Activated effector memory CD4-positive, alpha-beta T cell treated with Interleukin-2 at 50 U/mL for 16 hours (primary cell): ENCODE data around the gene JSRP1.

Experiments used
- DNase-seq: peaks from one replicate; pipeline ENCODE4 v3.0.0-alpha.2; 2020

JSRP1 gene

DNA sequence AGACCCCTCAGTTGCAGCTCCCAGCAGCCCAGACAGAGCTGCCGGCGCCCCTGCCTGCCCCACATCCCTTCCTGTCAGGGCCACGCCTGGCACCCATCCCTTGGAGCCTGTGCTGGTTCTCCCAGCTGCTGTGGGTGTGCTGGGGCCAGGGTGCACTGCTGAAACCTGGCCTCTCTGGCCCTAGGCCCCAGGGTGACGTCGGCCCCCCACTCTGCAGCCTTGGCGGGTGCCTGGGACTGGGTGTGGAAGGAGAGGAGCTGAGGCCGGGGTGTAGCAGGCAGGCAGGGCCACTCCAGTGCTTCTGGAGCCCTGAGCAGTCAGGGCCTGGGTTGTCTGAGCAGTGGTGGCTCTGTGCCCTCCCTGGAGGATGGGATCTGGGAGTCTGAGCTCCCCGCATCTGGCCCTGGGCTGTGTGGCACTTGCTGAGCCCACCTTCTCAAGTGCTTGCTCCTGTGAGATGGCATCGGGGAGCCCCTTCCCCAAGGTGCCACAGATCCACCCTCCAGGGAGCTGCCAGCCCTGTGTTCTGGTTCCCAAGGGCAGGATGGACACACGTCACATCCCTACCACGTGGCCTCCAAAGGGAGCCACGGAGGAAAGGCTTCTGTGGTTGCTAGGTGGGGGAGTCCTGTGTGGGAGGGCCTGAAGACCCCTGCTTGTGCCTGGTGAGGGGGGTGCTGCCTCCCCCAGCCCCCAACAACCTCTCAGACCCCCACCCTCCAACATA lies 25.2 kb downstream of the JSRP1 start:
- no peak for DNase-seq

DNA sequence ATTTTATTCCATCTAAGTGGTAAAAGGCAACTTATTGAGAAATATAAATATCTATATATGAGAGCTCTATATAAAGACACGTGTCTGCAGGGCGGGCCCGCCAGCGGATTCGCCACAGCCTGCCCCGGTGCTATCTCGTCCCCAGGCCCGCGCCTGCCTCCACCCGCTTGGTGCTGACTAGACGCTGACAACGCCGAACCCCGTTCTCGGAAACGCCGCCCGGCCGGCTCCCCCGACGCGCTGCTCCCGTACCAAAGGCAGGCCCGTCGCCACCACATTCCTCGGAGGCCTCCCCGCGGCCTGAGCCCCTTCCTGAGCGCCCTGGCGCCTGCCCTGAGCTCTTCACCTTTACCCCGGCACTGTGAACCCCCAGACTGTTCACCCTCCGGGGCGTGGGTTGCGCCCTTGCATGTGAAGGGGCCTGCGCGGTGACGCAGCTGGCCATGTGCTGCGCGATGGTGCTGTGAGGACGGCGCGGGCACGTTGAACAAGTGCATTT lies 26.1 kb downstream of the JSRP1 start:
- no peak for DNase-seq

DNA sequence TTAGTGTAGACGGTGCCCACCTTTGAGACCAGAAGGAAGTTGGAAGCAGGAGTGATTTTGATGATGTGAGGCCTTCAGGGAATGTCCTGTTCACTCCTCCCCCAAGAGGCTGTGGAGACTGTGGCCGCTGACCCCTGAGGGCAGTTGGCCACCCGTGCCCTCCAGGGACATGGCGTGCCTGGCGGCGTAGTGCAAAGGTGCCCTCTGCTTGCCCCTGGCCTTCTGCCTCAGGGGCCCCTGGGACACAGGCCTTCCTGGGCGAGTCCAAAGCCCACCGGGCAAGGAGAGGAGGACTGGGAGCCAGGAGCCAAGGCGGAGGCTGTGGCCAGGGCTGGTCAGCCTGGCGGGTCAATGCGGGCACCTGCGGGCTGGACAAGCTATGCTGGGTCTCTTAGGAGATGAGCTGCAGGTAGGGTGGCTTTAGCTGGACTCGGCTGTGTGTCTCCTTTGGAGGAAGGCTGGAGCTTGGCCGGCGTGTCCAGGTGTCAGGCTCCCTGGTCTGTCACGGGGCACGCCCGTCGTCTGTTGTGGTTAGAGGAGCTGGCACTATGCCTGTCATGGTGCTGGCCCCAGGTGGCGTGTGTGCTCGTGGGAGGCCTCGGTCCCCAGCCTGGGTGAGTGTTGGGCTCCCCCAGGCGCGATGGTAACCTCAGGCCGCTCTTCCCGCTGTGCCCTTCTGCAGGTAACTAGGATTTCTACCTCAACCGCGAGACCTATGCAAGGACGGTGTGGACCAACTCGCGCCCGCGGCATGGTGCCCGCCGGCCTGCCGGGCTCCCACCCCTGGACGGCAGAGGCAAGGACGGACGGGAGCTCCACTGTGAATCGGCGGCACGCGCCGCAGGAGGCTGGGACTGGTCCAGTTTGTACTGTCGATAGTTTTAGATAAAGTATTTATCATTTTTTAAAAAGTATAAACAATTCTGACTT lies 26.8 kb downstream of the JSRP1 start:
- no peak for DNase-seq

- DNase-seq = no peak
Measured at GRCh38 chr19:2228157-2229030, 27.8 kb downstream of the JSRP1 start.

DNA sequence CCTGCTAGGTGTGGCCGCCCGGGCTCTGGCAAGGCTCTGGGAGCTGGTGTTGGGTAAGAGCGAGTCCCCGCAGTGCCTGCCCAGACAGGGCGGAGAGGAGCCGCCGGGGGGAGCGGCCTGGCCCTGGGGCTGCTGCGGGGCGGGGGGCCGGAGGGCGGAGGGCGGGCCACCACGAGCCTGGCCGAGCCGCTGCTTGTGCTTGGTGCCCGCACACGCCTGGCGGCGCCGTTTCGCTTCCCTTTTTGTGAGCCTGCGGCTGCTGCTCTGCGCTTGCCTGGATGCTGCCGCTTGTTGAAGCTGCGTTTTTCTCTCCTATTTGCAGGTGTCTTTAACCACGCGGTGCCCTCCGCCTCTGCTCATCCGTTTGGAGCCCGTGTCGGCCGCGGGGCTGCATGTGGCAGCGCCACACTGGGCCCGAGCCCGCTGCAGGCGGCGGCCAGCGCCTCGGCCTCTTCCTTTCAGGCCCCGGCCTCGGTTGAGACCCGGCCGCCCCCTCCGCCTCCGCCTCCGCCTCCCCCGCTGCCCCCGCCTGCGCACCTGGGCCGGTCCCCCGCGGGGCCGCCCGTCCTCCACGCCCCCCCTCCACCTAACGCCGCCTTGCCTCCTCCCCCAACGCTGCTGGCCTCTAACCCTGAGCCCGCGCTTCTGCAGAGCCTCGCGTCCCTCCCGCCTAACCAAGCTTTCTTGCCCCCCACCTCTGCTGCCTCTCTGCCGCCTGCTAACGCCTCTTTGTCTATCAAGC lies 28.6 kb downstream of the JSRP1 start:
- DNase-seq = no peak

DNA sequence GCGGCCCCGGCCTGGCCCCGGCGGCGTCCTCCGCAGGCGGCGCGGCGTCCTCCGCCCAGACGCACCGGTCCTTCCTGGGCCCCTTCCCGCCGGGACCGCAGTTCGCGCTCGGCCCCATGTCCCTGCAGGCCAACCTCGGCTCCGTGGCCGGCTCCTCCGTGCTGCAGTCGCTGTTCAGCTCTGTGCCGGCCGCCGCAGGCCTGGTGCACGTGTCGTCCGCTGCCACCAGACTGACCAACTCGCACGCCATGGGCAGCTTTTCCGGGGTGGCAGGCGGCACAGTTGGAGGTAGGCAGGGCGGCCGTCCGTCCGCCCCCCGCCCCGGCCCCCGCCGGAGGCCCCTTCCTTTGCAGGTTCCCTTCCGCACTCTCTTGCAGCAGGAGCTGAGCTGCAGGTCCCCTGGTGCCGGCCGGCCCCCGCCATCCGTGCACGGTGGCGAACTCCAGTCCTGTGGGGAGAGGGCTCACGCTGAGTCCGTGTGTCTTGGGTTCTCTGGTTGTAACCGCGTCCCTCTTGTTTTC lies 29.3 kb downstream of the JSRP1 start:
- DNase-seq = no peak

- DNase-seq = no peak
Measured at GRCh38 chr19:2226051-2226839, 30.0 kb downstream of the JSRP1 start.

- no peak for DNase-seq
Measured at GRCh38 chr19:2225415-2226050, 30.7 kb downstream of the JSRP1 start.

- no peak for DNase-seq
Measured at GRCh38 chr19:2224754-2225349, 31.4 kb downstream of the JSRP1 start.

DNA sequence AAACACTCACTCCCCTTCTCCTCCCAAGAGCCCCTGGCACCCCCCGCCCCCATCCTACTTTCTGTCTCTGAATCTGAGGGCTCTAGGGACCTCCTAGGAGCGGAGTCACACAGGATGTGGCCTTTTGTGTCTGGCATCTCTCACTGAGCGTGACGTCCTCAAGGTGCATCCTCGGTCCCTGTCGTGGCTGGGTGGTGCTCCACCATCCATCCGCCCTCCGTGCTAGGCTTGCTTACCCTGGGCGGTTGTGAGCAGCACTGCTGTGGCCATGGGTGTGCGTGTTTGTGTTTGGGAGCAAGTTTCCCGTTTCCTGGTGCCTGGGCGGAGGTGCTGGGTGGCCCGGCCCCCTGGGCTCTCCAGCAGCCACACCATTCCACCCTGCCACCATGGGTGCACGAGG lies 32.3 kb downstream of the JSRP1 start:
- no peak for DNase-seq

DNA sequence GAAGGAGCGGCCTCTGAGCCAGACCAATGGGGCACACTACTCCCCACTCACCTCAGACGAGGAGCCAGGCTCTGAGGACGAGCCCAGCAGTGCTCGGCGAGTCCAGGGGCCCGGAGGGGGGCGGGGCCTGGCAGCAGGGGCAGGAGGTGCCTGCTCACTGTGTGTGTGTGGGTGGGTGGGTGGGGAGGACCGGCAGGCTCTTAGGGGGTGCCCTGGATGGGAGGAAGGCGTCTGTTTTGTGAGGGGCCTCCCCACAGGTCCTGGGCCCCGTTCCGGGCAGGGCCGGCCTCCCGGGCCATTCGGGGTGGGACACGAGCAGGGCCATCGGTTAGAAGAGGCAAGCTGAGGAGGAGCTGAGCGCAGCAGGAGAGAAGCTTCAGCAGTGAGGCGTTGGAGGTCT lies 32.8 kb downstream of the JSRP1 start:
- no peak for DNase-seq

- DNase-seq = no peak
Measured at GRCh38 chr19:2221918-2222317, 34.3 kb downstream of the JSRP1 start.

DNA sequence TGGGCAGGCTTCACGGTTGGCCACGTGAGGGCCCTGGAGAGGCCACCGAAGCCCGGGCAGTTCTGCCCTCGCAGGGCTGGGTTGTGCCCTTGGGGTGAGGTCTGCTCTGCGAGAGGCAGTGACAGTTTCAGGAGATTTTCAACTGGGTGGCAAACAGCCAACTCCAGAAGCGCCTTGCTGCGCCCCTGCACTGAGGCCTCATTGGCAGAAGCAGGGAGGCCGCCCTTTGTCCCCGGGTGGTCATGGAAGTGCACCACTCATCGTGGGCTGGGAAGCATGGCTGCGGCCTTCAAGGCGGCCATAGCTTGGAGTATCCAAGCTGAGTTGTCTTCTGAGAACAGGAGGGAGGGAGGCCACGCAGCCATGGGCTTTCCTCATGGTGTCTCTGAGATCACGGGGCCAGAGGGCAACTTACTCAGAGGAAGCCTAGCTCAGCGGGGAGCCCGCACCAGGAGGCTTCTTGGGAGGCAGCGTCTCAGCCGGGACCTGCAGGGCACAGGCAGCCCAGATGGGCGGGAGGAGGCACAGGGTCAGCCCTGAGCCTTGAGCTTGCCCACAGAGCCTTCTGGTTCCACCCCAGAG lies 34.9 kb downstream of the JSRP1 start:
- no peak for DNase-seq

DNA sequence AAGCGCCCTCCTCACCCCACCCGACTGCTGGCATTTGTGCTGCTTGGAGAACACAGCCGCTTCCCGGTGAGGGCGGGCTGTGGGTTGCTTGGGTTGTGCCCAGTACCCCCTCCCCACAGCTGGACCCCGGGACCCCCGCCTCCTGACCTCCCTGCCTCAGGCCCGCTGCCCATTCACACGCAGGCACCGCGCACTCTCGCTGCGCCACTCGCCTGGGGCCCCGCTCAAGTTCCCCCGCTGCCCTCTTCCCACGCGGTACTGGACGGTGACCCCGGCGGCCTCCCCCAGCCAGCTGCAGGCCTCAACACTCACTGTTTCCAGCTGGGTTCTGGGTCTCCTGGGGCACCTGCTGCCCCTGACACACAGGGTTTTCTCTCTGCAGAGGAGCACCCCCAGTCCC lies 36.5 kb downstream of the JSRP1 start:
- no peak for DNase-seq

GRCh38 chr19:2217591-2217990 lies 38.6 kb downstream of the JSRP1 start:
- no peak for DNase-seq

DNA sequence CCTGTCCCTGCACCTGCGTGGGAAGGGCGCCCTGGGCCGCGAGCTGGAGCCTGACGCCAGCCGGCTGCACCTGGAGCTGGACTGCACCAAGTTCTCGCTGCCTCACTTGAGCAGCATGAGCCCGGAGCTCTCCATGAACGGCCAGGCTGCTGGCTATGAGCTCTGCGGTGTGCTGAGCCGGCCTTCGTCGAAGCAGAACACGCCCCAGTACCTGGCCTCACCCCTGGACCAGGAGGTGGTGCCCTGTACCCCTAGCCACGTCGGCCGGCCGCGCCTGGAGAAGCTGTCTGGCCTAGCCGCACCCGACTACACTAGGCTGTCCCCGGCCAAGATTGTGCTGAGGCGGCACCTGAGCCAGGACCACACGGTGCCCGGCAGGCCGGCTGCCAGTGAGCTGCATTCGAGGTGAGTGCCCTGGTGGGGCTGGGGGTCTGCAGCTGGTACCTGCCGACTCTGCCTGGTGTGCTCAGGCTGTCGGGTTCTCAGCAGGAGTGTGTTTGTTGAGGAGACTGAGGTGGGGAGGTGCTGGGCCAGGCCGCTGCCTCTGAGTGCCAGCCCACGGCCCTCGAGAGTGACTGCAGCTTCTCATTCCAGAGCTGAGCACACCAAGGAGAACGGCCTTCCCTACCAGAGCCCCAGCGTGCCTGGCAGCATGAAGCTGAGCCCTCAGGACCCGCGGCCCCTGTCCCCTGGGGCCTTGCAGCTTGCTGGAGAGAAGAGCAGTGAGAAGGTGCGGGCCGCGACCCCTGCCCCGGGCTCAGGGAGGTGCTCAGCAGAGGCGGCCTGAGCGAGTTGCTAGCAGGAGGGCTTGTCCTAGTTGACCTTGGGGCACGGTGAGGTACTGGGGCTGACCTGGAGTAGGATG lies 39.6 kb downstream of the JSRP1 start:
- DNase-seq = no peak

DNA sequence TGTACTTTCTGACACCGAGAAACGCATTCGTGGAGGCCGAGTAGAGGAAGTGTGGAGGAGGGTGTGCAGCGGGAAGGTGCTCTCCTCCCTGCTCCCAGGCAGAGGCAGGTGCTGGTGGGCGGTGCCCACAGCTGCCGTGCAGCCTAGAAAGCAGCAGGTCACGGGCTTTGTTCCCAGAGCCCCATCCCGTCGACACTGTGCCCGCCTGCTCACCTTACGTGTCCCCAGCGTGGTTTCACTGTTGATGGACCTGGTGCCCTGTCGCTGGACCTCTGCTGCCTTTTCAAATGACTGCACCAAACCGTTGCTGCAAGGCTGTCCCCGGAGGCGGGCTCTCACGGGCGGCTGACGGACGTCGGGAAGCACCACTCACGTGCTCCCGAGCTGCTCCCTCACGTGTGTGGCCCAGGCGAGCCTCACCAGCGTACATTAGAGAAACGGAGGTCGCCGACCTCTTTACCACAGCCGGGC lies 40.9 kb downstream of the JSRP1 start:
- DNase-seq = peak; percentile 13

DNA sequence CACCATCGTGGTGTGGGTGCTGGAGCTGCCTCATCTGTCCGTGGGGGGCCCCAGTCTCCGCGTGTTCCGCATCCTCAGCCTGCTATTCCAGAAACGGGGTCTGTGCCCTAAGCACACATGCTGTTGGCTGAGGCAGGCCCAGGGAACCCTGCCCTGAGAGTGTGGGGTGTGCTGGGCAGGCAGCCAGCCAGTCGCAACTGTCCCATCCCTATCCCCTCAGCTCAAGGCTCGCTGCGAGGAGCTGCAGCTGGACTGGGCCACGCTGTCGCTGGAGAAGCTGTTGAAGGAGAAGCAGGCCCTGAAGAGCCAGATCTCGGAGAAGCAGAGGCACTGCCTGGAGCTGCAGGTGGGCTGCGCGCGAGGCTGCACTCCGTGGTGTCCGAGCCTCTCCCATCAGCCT lies 42.0 kb downstream of the JSRP1 start:
- DNase-seq = no peak

- no peak for DNase-seq
Measured at GRCh38 chr19:2213799-2214198, 42.4 kb downstream of the JSRP1 start.
